Breast epithelium (tissue), 4 donors: Measurements from ENCODE around the gene MICAL2. TPM values are rescaled to one million over a fixed set of nuclear protein-coding genes. Genes with fewer than 3 reads are reported as not detected.

Experiments used
- DNase-seq, 2 donors: peaks; one replicate each; pipeline ENCODE4 v3.0.0-alpha.2; 2019; ENCODE audit warnings: low spot score in 2 of 2
- H3K27ac ChIP-seq, 2 donors: fragments of 200-600 bp; sonication (generic) in 1 of 2; one replicate each; pipeline ENCODE4 v1.5.1; 2016 to 2019; ENCODE audit warnings: mild to moderate bottlenecking in 1 of 2
- H3K27me3 ChIP-seq, 2 donors: fragments of 200-600 bp; sonication (generic) in 1 of 2; one replicate each; pipeline versions ENCODE4 v1.5.1 to v1.6.0; 2017 to 2019; ENCODE audit warnings: control low read depth in 1 of 2, mild to moderate bottlenecking in 1 of 2
- H3K36me3 ChIP-seq: fragments of 200-600 bp; one replicate; pipeline ENCODE4 v1.5.1; 2019
- H3K4me1 ChIP-seq, 2 donors: fragments of 200-600 bp; sonication (generic); one replicate each; pipeline ENCODE4 v1.5.1; 2016 to 2019; ENCODE audit warnings: control low read depth in 1 of 2
- H3K4me3 ChIP-seq, 3 donors: fragments of 200-600 bp; sonication (generic); 1 replicate in 2 of 3; 2 replicates in 1 of 3; pipeline ENCODE4 v1.5.1; 2016 to 2019; ENCODE audit warnings: mild to moderate bottlenecking in 3 of 3, moderate library complexity in 2 of 3
- H3K9me3 ChIP-seq, 2 donors: fragments of 200-600 bp; sonication (generic) in 1 of 2; one replicate each; pipeline ENCODE4 v1.5.1; 2016 to 2019; ENCODE audit warnings: control low read depth in 1 of 2
- POLR2A ChIP-seq: fragments of 450-650 bp; IDR thresholded peaks from one replicate; pipeline ENCODE4 v1.6.1; 2016; ENCODE audit warnings: antibody characterized with exemption, mild to moderate bottlenecking, moderate library complexity
- POLR2AphosphoS5 ChIP-seq, 3 donors: sonication (generic); formaldehyde crosslinking; IDR thresholded peaks; one replicate each; pipeline ENCODE4 v1.6.1; 2017; ENCODE audit warnings: antibody characterized with exemption in 3 of 3
- intact Hi-C: fragments of 100-400 bp; cut with DNase I; formaldehyde crosslinking; loops from one replicate; pipeline ENCODE4 v1.15.1; 2023; ENCODE audit warnings: low total_unique reads
- total RNA-seq, 3 donors: library from RNA; depleted of rRNA; stranded (reverse); fragments of >200 nt; gene quantifications; one replicate each; pipeline ENCODE4 v1.1.0, GENCODE V29; 2016
- TF ChIP-seq, protein P1 (sequence below), 3 donors: fragments of 450-650 bp; IDR thresholded peaks; one replicate each; pipeline ENCODE4 v1.5.1; 2016 to 2017; ENCODE audit warnings: antibody characterized with exemption in 3 of 3, mild to moderate bottlenecking in 3 of 3, moderate library complexity in 3 of 3

MICAL2 gene
- total RNA-seq, 3 donors from 2014 or later: 30.9 to 52.4 (median 38.6) TPM

DNA sequence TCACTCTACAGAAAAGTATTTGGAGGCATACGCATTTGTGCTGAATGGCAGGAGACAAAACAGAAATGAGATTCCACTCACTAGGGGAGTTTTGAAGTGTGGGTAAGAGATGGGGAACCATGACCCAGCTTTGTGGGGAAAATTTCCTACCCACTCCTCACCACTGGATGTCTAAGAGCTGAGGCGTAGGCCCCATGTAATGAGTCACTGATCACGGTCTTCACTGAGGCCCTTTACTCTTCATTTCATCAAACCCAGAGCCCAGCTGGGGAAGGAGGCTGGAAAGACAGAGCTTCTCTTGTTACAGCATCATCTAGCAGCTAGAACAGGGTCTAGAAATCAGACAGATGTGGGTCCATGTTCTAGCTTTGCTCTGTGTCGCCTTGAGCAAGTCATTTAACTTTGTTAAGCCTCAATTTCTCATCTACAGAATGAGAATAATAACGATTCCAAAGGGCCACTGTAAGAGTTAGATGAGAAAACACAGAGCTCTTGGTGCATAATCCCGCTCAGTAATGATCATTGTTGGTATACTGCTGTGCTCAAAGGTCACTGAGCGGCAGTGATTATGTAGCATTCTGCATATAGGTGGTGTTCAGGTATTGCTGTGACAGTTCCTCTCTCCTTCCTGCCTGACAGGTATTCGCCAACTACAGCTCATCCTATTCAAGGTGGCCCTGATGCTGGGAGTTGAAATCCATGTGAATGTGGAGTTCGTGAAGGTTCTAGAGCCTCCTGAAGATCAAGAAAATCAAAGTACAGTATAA, 97.2 kb downstream of the MICAL2 start:
- Histone ChIP-seq H3K9me3 (no peaks in the 10 kb centered on the region), H3K4me1 (no peaks in the 10 kb centered on the region), H3K4me3 (no peak overlapping the region), H3K27ac (no peak overlapping the region), H3K36me3 (no peaks in the 10 kb centered on the region), H3K27me3 (no peaks in the 10 kb centered on the region)
- TF ChIP-seq POLR2A (no peak), POLR2AphosphoS5 (IDR thresholded peaks at IDR 0.05) (no peak)
- TF ChIP-seq, protein P1, sequence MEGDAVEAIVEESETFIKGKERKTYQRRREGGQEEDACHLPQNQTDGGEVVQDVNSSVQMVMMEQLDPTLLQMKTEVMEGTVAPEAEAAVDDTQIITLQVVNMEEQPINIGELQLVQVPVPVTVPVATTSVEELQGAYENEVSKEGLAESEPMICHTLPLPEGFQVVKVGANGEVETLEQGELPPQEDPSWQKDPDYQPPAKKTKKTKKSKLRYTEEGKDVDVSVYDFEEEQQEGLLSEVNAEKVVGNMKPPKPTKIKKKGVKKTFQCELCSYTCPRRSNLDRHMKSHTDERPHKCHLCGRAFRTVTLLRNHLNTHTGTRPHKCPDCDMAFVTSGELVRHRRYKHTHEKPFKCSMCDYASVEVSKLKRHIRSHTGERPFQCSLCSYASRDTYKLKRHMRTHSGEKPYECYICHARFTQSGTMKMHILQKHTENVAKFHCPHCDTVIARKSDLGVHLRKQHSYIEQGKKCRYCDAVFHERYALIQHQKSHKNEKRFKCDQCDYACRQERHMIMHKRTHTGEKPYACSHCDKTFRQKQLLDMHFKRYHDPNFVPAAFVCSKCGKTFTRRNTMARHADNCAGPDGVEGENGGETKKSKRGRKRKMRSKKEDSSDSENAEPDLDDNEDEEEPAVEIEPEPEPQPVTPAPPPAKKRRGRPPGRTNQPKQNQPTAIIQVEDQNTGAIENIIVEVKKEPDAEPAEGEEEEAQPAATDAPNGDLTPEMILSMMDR (IDR thresholded peaks at IDR 0.05): no peak
- intact Hi-C loops: no loop called here
- no peak for DNase-seq

DNA sequence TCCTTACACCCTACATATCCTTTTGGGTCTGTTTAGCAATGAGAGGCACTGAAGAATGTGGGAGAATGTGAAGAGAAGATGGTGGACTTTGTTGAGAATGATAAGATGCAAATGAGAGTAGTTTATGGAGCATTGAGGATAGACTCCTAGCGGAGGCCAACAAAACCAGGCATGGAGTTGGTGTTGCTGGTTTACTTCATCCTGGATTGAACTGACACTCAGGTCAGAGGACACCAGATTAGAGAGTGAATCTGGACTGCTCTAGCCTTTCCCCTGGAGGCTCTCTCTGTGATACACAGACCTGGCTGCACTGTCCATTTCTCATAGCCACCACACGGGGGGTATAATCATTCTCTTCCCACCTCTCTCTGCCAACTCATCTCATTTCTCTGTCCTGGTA, 98.7 kb downstream of the MICAL2 start:
- intact Hi-C loops: no loop called here
- no peaks in the 10 kb centered on the region for H3K36me3 ChIP-seq

DNA sequence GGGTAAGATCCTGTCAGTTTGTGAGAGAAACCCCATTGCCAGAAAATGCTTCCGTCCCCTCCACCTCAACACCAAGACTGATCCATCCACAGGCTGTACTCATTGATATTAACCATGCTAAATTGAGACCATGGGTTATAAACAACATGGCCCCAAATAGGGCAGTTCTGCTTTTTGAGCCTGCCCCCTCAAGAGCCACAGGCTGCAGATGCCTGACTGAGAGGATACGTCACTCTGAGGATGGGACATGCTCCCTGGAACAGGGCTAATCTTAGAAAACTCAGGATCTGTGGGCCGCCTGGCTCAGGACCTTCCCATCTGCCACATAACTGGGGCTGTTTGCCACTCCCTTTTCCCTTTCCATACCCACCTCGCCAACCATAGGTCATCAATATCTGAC, 99.8 kb downstream of the MICAL2 start:
- no peaks in the 10 kb centered on the region for H3K4me1 ChIP-seq
- no peaks in the 10 kb centered on the region for H3K27me3 ChIP-seq
- no peak for DNase-seq
- no peak overlapping the region for H3K27ac ChIP-seq
- intact Hi-C loops: no loop called here
- H3K36me3 ChIP-seq: no peaks in the 10 kb centered on the region
- TF ChIP-seq POLR2A (no peak), POLR2AphosphoS5 (IDR thresholded peaks at IDR 0.05) (no peak)
- TF ChIP-seq, protein P1 (IDR thresholded peaks at IDR 0.05): no peak
- H3K4me3 ChIP-seq: no peak overlapping the region
- H3K9me3 ChIP-seq: no peaks in the 10 kb centered on the region

More for the DNA sequence above, 98.7 kb downstream of the MICAL2 start:
- no peak overlapping the region for H3K27ac ChIP-seq
- DNase-seq: no peak
- H3K4me1 ChIP-seq: no peaks in the 10 kb centered on the region
- no peaks in the 10 kb centered on the region for H3K27me3 ChIP-seq
- no peaks in the 10 kb centered on the region for H3K9me3 ChIP-seq
- H3K4me3 ChIP-seq: no peak overlapping the region
- TF ChIP-seq POLR2A: no peak
- no peak for TF ChIP-seq POLR2AphosphoS5 (IDR thresholded peaks at IDR 0.05)
- TF ChIP-seq, protein P1 (IDR thresholded peaks at IDR 0.05): no peak

DNA sequence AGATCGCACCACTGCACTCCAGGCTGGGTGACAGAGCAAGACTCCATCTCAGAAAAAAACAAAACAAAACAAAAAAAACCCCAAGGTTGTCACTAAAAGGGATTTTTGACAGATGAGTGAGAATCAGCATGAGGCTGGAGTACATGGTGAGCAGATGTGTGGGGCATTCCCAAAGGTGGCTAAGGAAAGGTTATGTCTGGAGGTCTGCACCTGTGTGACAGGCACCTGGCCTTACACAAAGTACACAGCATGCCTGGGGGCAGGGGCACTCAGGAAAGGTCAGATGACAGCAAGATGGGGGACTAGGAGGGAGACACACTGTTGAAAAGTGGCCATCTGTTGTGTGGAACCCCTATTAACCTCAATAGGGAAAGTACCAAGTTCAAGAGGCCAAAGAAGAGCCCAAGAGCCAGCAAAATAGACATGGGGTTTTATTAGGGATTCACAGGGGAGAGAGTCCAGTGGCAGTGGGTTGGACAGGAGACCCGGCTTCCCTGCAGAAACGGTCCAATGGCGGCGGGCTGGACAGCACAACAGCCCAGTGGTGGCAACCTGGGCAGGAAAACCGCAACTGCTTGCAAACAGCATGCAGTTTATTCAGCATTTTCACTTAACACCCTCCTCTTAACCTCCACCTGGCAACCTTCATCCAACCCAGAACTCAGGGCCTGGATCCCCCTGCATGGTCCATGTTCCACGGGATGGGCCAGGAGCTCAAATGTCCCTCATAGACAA, 101.1 kb downstream of the MICAL2 start:
- H3K36me3 ChIP-seq: no peaks in the 10 kb centered on the region
- no peaks in the 10 kb centered on the region for H3K27me3 ChIP-seq
- H3K4me1 ChIP-seq: no peaks in the 10 kb centered on the region
- no peak for DNase-seq
- no peaks in the 10 kb centered on the region for H3K9me3 ChIP-seq
- no peak for TF ChIP-seq POLR2AphosphoS5 (IDR thresholded peaks at IDR 0.05)
- no peak for TF ChIP-seq POLR2A
- TF ChIP-seq, protein P1 (IDR thresholded peaks at IDR 0.05): no peak
- intact Hi-C loops: no loop called here
- H3K27ac ChIP-seq: no peak overlapping the region
- no peak overlapping the region for H3K4me3 ChIP-seq
